Measurements from ENCODE around the gene C19orf33. TPM values are rescaled to one million over a fixed set of nuclear protein-coding genes. Genes with fewer than 3 reads are reported as not detected.
A peak's percentile ranks its signal among the peaks of the same experiment; 100 is the strongest.

C19orf33 gene
- total RNA-seq, 6 donors from 2014 or later, result 65.0 to 251 (median 144) TPM

DNA sequence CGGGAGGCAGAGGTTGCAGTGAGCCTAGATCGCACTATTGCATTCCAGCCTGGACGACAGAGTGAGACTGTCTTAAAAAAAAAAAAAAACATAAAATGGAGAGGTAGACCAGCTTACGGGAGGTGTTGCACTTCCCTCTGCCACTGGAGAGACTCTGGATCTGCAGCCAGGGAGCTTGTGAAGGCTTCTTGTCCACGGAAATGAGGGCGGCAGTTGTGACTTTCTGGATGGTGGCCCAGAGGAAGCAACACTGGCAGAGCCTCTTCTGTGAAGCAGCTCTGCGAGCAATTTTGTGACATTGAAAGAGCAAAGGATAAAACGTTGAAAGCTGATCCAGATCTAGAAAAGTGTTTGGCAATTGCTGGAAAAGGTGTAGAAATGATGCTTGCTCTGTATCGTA lies 29.3 kb upstream of the C19orf33 start:
- TF ChIP-seq POLR2A (IDR thresholded peaks at IDR 0.05) (no peak), POLR2AphosphoS5 (IDR thresholded peaks at IDR 0.05) (no peak), EP300 (IDR thresholded peaks at IDR 0.05) (no peak)
- TF ChIP-seq, protein P1, sequence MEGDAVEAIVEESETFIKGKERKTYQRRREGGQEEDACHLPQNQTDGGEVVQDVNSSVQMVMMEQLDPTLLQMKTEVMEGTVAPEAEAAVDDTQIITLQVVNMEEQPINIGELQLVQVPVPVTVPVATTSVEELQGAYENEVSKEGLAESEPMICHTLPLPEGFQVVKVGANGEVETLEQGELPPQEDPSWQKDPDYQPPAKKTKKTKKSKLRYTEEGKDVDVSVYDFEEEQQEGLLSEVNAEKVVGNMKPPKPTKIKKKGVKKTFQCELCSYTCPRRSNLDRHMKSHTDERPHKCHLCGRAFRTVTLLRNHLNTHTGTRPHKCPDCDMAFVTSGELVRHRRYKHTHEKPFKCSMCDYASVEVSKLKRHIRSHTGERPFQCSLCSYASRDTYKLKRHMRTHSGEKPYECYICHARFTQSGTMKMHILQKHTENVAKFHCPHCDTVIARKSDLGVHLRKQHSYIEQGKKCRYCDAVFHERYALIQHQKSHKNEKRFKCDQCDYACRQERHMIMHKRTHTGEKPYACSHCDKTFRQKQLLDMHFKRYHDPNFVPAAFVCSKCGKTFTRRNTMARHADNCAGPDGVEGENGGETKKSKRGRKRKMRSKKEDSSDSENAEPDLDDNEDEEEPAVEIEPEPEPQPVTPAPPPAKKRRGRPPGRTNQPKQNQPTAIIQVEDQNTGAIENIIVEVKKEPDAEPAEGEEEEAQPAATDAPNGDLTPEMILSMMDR (IDR thresholded peaks at IDR 0.05), result no peak
- Histone ChIP-seq H3K4me1 (peaks cover 38 to 57% (median 53%) of the 10 kb centered on the region in 4 donors), H3K27ac (peak overlapping the region in 2 of 4 donors; percentile 25 to 54), H3K36me3 (no peaks in the 10 kb centered on the region), H3K27me3 (no peaks in the 10 kb centered on the region), H3K9me3 (no peaks in the 10 kb centered on the region), H3K4me3 (no peak overlapping the region)
- ATAC-seq (ENCODE audit: low FRiP score in 2 of 2) (no peak), DNase-seq (peak in 1 of 2 donors; percentile 52)
- WGBS, 2 donors, result 24% methylated on average over 8 to 9 of the region's 9 CpGs

DNA sequence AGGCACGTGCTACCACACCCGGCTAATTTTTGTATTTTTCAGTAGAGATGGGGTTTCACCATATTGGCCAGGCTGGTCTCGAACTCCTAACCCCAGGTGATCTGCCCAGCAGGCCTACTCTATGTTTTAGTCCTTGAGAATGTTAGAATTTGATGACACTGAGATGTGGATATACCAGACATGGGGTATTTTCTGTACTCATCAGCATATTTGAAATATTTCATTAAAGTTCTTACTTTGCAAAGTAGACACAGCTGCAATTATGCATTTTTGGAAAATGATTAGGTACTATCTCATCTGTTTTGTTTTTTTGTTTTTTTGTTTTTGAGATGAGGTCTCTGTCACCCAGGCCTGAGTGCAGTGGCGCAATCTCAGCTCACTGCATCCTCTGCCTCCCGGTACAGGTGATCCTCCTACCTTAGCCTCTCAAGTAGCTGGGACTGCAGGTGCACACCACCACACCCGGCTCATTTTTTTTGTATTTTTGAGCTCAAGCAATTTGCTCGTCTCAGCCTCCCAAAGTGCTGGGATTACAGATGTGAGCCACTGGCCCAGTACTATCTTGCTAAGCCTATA lies 27.0 kb upstream of the C19orf33 start:
- H3K36me3 ChIP-seq, result peaks cover 0 to 5% (median 0%) of the 10 kb centered on the region in 4 donors
- H3K4me1 ChIP-seq, result peaks cover 41 to 70% (median 57%) of the 10 kb centered on the region in 4 donors
- no peak overlapping the region for H3K4me3 ChIP-seq
- peak overlapping the region; percentile 59 to 80 (median 76) for H3K27ac ChIP-seq
- DNase-seq (no peak), ATAC-seq (ENCODE audit: low FRiP score in 2 of 2) (no peak)
- 83 to 84% methylated on average over 7 of the region's 7 CpGs for WGBS, 2 donors
- no peaks in the 10 kb centered on the region for H3K27me3 ChIP-seq
- TF ChIP-seq POLR2AphosphoS5 (IDR thresholded peaks at IDR 0.05) (no peak), POLR2A (IDR thresholded peaks at IDR 0.05) (no peak)
- no peaks in the 10 kb centered on the region for H3K9me3 ChIP-seq

DNA sequence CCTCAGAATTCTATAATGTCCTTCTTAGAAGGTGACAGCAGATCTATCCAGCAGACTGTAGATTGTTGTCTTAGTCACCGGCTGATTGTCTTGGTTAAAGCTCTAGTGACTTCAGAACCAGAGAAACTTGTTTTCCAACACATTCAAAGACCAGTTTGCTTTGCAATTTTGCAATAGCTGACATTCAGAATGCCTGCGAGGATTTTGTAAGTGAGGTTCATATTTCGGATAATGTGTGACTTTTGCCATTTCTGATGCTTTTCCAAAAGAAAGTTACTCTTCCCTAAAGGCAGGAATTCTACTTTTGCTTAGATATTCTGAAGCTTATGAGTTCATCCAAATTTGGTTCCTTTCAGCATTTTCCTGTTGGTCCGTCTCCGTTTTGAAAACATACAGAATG lies 26.5 kb upstream of the C19orf33 start:
- no peaks in the 10 kb centered on the region for H3K27me3 ChIP-seq
- H3K4me1 ChIP-seq, result peaks cover 45 to 73% (median 62%) of the 10 kb centered on the region in 4 donors
- peaks cover 0 to 5% (median 0%) of the 10 kb centered on the region in 4 donors for H3K36me3 ChIP-seq
- WGBS, 2 donors, result 38 to 40% methylated on average over 5 of the region's 5 CpGs
- no peak for ATAC-seq (ENCODE audit: low FRiP score in 2 of 2)
- no peak for DNase-seq
- H3K9me3 ChIP-seq, result no peaks in the 10 kb centered on the region
- H3K27ac ChIP-seq, result peak overlapping the region; percentile 59 to 80 (median 76)
- no peak overlapping the region for H3K4me3 ChIP-seq
- TF ChIP-seq POLR2A (IDR thresholded peaks at IDR 0.05) (no peak), EP300 (IDR thresholded peaks at IDR 0.05) (no peak), POLR2AphosphoS5 (IDR thresholded peaks at IDR 0.05) (no peak)
- TF ChIP-seq, protein P1 (IDR thresholded peaks at IDR 0.05), result no peak

DNA sequence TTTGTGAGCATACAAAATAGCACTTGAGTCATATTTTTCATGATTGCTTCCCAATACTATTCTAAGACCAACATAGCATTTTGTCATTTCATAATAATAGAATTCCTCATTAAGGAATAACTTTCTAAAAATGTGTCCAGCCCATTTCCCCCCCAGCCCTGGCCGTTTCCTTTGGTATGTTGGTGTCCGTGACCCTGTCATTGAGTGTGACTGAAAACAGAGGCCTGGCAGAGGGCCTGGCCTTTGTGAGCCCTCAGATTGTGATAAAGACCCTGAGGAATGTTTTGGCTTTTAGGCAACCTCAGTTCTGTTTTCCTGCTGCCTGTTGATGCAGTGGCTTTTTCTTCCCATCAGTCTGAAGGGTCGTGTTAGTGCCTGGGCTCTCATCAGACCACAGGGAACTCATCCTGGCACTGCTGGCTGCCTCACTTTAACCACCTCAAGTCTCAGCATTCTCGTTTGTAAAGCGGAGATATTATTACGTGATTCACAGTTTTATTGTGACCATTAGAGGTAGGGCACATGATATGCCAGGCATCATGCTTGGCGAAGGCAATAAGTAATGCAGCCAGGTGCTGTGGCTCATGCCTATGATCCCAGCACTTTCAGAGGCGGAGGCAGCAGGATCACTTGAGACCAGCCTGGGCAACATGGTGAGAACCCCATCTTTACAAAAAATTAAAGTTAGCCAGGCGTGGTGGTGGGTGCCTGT lies 25.9 kb upstream of the C19orf33 start:
- no peak overlapping the region for H3K4me3 ChIP-seq
- DNase-seq (no peak), ATAC-seq (ENCODE audit: low FRiP score in 2 of 2) (peak; percentile 38 to 79)
- no peaks in the 10 kb centered on the region for H3K27me3 ChIP-seq
- TF ChIP-seq EP300 (IDR thresholded peaks at IDR 0.05) (peak in 1 of 4 donors; percentile 22), POLR2A (IDR thresholded peaks at IDR 0.05) (no peak), POLR2AphosphoS5 (IDR thresholded peaks at IDR 0.05) (peak; percentile 59 to 73)
- TF ChIP-seq, protein P1 (IDR thresholded peaks at IDR 0.05), result no peak
- H3K9me3 ChIP-seq, result no peaks in the 10 kb centered on the region
- peaks cover 50 to 79% (median 68%) of the 10 kb centered on the region in 4 donors for H3K4me1 ChIP-seq
- H3K36me3 ChIP-seq, result peaks cover 0 to 5% (median 0%) of the 10 kb centered on the region in 4 donors
- 48 to 57% methylated on average over 9 of the region's 9 CpGs for WGBS, 2 donors
- peak overlapping the region; percentile 65 to 80 (median 76) for H3K27ac ChIP-seq

DNA sequence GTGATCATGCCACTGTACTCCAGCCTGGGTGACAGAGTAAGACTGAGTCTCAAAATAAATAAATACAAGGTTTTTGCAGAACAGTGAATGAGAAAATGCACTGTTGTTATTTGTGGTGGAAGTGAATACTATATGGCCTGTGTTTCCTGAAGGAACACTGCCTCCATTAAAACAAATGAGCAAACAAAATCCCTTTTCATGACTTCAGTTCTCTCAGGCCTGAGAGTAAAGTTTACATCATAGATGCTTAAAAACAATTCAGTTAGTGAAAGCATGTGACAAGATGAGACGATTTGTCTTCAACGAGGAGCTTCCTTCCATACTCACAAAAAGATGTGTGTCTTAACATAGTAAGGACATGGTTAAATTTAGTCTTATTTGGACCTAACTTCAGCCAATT lies 25.3 kb upstream of the C19orf33 start:
- no peak overlapping the region for H3K4me3 ChIP-seq
- H3K4me1 ChIP-seq, result peaks cover 50 to 83% (median 72%) of the 10 kb centered on the region in 4 donors
- no peaks in the 10 kb centered on the region for H3K9me3 ChIP-seq
- 45 to 54% methylated on average over 2 of the region's 2 CpGs for WGBS, 2 donors
- H3K27ac ChIP-seq, result peak overlapping the region; percentile 65 to 80 (median 76)
- TF ChIP-seq EP300 (IDR thresholded peaks at IDR 0.05) (no peak), POLR2A (IDR thresholded peaks at IDR 0.05) (no peak), POLR2AphosphoS5 (IDR thresholded peaks at IDR 0.05) (no peak)
- TF ChIP-seq, protein P1 (IDR thresholded peaks at IDR 0.05), result no peak
- no peak for ATAC-seq (ENCODE audit: low FRiP score in 2 of 2)
- peaks cover 0 to 5% (median 0%) of the 10 kb centered on the region in 4 donors for H3K36me3 ChIP-seq
- H3K27me3 ChIP-seq, result no peaks in the 10 kb centered on the region
- DNase-seq, result no peak
